ENCODE results near the gene SLC9A3.

The SLC9A3 gene

DNA sequence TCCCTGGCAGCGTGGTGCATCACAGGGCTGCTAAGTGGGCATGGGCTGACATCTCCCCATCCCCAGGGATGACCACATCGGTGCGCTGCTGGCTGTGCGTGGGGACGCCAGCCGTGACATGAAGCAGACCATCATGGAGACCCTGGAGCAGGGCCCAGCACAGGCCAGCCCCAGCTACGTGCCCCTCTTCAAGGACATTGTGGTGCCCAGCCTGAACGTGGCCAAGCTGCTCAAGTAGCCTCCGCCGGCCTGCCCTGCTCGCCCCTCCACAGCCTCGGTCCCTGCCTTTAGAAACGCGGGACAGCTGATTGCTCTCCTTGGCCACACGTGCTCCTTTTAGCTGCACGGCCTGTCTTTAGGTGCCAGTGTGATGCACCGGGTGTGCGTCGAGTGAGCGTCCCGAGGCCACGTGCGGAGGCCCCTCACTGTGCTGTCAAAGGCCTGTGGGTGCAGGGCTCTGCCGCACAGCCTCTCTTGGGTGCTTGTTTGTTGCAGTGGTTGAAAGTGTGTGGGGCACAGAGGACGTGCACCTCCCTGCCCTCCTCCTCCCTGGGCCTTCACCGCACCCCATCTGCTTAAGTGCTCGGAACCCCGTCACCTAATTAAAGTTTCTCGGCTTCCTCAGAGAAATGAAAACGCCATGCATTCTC lies 57.5 kb downstream of the SLC9A3 start:
- TF ChIP-seq, protein P1, sequence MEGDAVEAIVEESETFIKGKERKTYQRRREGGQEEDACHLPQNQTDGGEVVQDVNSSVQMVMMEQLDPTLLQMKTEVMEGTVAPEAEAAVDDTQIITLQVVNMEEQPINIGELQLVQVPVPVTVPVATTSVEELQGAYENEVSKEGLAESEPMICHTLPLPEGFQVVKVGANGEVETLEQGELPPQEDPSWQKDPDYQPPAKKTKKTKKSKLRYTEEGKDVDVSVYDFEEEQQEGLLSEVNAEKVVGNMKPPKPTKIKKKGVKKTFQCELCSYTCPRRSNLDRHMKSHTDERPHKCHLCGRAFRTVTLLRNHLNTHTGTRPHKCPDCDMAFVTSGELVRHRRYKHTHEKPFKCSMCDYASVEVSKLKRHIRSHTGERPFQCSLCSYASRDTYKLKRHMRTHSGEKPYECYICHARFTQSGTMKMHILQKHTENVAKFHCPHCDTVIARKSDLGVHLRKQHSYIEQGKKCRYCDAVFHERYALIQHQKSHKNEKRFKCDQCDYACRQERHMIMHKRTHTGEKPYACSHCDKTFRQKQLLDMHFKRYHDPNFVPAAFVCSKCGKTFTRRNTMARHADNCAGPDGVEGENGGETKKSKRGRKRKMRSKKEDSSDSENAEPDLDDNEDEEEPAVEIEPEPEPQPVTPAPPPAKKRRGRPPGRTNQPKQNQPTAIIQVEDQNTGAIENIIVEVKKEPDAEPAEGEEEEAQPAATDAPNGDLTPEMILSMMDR (IDR thresholded peaks at IDR 0.05; ENCODE audit: low read depth, low read length, missing control alignments) = no peak
- H3K4me3 ChIP-seq (replicated peaks; ENCODE audit: low read depth, low read length) = no peak overlapping the region
- DNase-seq (ENCODE audit: extremely low read depth, low read depth) = no peak

DNA sequence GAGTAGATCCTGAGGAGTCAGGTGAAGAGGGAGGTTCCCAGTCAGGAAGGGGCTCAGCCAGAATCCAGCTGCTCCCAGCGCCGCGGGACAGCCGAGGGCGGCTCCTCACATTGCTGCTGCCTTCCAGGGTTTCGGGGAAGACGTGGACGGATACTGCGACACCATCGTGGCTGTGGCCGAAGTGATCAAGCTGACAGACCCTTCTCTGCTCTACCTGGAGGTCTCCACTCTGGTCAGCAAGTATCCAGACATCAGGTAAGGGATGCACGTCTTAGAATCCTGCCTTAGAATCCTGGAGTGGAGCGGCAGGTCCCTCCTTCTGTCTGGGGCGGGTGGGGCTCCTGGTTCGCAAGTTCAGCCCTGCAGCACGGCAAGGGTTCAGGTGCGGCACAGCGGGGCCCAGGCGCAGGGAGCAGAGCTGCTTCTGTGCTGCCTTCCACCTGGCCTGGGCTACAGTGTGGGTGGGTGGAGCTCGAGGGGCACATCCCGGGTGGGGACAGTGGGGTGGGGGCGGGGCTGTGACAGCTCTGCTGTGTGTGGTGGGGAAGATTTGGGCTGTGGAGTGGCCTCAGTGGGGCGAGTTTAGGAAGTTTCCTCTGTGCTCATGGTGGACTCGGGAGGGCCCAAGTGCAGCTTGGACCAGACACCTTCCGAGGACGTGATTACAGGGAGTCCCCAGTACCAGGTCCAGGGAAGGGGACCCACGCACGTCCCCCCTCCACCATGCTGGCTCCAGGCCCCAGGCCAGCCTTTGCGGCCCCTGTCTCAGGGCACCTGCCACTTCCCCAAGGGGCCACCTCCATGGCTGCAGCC lies 58.5 kb downstream of the SLC9A3 start:
- no peak overlapping the region for H3K4me3 ChIP-seq (replicated peaks; ENCODE audit: low read depth, low read length)
- DNase-seq (ENCODE audit: extremely low read depth, low read depth) = no peak
- TF ChIP-seq, protein P1 (IDR thresholded peaks at IDR 0.05; ENCODE audit: low read depth, low read length, missing control alignments) = no peak

DNA sequence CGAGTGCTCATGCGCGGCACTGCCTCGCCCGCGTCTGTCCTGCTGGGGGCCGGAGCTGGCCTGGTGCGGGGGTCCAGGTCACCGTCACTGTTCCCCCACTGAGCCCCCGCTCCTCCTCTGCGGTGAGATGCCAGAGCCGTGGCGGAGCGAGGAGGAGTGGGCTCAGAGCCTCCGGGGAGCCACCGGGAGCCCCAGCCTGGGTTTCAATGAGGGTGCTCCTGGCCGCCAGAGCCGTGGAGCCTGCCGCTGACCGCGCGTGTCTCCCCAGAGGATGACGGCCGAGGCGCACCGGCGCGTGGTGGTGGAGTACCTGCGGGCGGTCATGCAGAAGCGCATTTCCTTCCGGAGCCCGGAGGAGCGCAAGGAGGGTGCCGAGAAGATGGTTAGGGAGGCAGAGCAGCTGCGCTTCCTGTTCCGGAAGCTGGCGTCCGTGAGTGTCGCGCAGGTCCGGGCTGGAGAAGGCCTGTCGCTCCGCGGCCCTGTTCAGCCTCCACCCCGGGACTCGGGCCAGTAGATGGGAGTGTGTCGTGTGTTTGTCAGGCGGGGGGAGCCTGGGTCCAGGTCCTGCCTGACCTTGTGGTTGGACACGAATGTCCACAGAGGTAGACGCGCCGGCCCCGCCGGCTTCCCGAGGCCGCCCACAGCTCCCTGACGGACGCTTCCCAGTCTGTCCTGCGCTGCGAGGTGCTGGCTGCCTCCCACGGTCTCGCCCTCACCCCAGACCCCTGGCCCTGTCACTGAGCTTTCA lies 59.2 kb downstream of the SLC9A3 start:
- TF ChIP-seq, protein P1 (IDR thresholded peaks at IDR 0.05; ENCODE audit: low read depth, low read length, missing control alignments) = no peak
- no peak for DNase-seq (ENCODE audit: extremely low read depth, low read depth)
- H3K4me3 ChIP-seq (replicated peaks; ENCODE audit: low read depth, low read length) = no peak overlapping the region

DNA sequence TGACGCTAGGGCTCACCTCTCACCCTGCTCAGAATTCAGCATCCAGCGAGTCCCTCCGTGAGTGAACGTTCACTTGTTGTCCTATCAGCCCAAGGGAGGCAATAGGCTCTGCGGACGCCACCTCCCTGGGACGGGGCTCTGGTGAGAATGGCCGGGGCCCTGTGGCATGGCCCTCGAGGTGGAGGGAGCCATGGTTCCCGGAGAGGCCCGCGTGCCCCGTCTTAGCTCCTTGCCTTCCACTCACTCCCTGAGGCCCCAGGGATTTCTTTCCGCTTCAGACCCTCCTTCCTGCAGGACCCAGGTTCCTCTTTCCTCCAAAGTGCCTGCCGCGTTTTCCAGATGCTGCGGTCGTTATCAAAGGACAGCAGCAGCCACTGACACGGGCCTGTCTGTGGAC lies 59.8 kb downstream of the SLC9A3 start:
- TF ChIP-seq, protein P1 (IDR thresholded peaks at IDR 0.05; ENCODE audit: low read depth, low read length, missing control alignments) = no peak
- no peak for DNase-seq (ENCODE audit: extremely low read depth, low read depth)
- no peak overlapping the region for H3K4me3 ChIP-seq (replicated peaks; ENCODE audit: low read depth, low read length)

DNA sequence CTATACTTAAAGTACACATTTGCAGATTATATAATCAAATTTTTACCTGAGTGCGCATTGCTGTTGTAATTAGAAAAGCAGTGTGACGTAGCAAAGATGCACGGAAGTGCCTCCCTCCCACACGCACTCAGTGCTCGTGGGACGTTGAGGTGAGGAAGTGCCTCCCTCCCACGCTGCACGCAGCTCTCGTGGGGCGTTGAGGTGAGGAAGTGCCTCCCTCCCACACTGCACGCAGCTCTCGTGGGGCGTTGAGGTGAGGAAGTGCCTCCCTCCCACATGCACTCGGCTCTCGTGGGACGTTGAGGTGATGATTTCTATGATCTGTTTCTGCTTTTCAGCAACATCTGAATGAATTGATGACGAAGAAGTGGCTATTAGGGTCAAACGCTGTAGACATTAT lies 60.3 kb downstream of the SLC9A3 start:
- H3K4me3 ChIP-seq (replicated peaks; ENCODE audit: low read depth, low read length) = no peak overlapping the region
- DNase-seq (ENCODE audit: extremely low read depth, low read depth) = no peak
- TF ChIP-seq, protein P1 (IDR thresholded peaks at IDR 0.05; ENCODE audit: low read depth, low read length, missing control alignments) = no peak

DNA sequence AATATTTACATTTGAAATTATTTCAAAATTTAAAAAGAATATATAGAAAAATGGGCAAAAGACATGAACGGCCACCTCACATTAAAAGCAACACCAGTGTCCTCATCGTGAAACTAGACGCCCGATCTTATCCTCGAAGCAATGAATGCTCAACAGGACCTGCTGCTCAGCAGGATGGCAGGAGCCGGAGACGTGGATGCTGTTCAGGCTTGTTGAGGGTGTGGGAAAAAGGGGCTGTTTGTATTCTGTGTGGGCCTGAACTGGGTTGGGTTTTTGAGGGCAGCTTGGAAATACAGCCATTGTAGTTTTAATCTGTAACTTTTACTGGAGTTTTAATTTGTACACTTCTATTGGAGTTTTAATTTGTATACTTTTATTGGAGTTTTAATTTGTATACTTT lies 60.9 kb downstream of the SLC9A3 start:
- TF ChIP-seq, protein P1 (IDR thresholded peaks at IDR 0.05; ENCODE audit: low read depth, low read length, missing control alignments) = no peak
- no peak for DNase-seq (ENCODE audit: extremely low read depth, low read depth)
- H3K4me3 ChIP-seq (replicated peaks; ENCODE audit: low read depth, low read length) = no peak overlapping the region

Data from HFF-Myc (cell line).